GM12878 (cell line): ENCODE measurements around the gene OSGEP. TPM values are rescaled to one million over a fixed set of nuclear protein-coding genes. Genes with fewer than 3 reads are reported as not detected.

Experiments
- BRCA1 ChIP-seq: IDR thresholded peaks from 2 replicates; pipeline ENCODE4 v1.6.1; 2011; ENCODE audit warnings: low read depth, low read length, improper control_type of control experiment
- CHD4 ChIP-seq: fragments of 200-600 bp; sonication (generic); IDR thresholded peaks from 2 replicates; pipeline ENCODE4 v1.6.1; 2016; ENCODE audit warnings: mild to moderate bottlenecking
- CREB1 ChIP-seq: IDR thresholded peaks from 2 replicates; pipeline ENCODE4 v1.6.1; 2012; ENCODE audit warnings: low read depth, mild to moderate bottlenecking, inconsistent platforms
- EED ChIP-seq: sonication (generic); IDR thresholded peaks from 2 replicates; pipeline ENCODE4 v1.6.1; 2016; ENCODE audit warnings: antibody characterized with exemption, low read depth
- HCFC1 ChIP-seq: fragments of 150-350 bp; IDR thresholded peaks from 2 replicates; pipeline ENCODE4 v1.6.1; 2014; ENCODE audit warnings: low read length
- MYC ChIP-seq: IDR thresholded peaks from 2 replicates; pipeline ENCODE4 v1.6.1; 2011; ENCODE audit warnings: mild to moderate bottlenecking, low read length, moderate library complexity, inconsistent platforms; ENCODE audit not compliant: insufficient read depth, insufficient replicate concordance, insufficient read length, severe bottlenecking
- NR2C2 ChIP-seq: IDR thresholded peaks from 2 replicates; pipeline ENCODE4 v1.6.1; 2011; ENCODE audit warnings: borderline replicate concordance, low read depth; ENCODE audit not compliant: control insufficient read depth, insufficient read length
- RB1 ChIP-seq: fragments of 450-650 bp; formaldehyde crosslinking; IDR thresholded peaks from 2 replicates; pipeline ENCODE4 v1.6.1; 2017; ENCODE audit warnings: mild to moderate bottlenecking, borderline replicate concordance
- RFX5 ChIP-seq: IDR thresholded peaks from 2 replicates; pipeline ENCODE4 v1.6.1; 2011; ENCODE audit warnings: low read depth, low read length, improper control_type of control experiment
- SPI1 ChIP-seq: IDR thresholded peaks from 2 replicates; pipeline ENCODE4 v1.6.1; 2011; ENCODE audit warnings: low read depth, mild to moderate bottlenecking, low read length, moderate library complexity, borderline replicate concordance; ENCODE audit not compliant: insufficient read depth
- SUZ12 ChIP-seq: fragments of 200-600 bp; sonication (generic); IDR thresholded peaks from one replicate; pipeline ENCODE4 v1.6.1; 2018; ENCODE audit warnings: antibody characterized with exemption, mild to moderate bottlenecking; ENCODE audit not compliant: unreplicated experiment
- TARDBP ChIP-seq: IDR thresholded peaks from 2 replicates; pipeline ENCODE4 v1.6.1; 2016; ENCODE audit warnings: borderline replicate concordance
- TCF12 ChIP-seq: IDR thresholded peaks from 2 replicates; pipeline ENCODE4 v1.6.1; 2011; ENCODE audit warnings: low read depth, mild to moderate bottlenecking, low read length
- YBX1 ChIP-seq: fragments of 450-650 bp; IDR thresholded peaks from 2 replicates; pipeline ENCODE4 v1.6.1; 2016; ENCODE audit warnings: antibody characterized with exemption
- ZBED1 ChIP-seq: IDR thresholded peaks from 2 replicates; pipeline ENCODE4 v1.6.1; 2016; ENCODE audit warnings: borderline replicate concordance
- ZNF622 ChIP-seq: fragments of 450-650 bp; IDR thresholded peaks from 2 replicates; pipeline ENCODE4 v1.6.1; 2017; ENCODE audit warnings: mild to moderate bottlenecking, inconsistent platforms
- polyA plus RNA-seq, 11 experiments: library from polyadenylated mRNA; depleted of rRNA in 4 of 11; unstranded in 6 of 11; stranded (reverse) in 5 of 11; fragments of >200 nt; fragmentation: Nextera tagmentation in 4 of 11; fragmentation: Illumina TruSeq in 1 of 11; extraction: Ambion mirVana in 4 of 11; extraction: Trizol in 1 of 11; gene quantifications; 1 replicate in 1 of 11; 2 replicates in 10 of 11; pipeline versions ENCODE4 v1.2.1 to v1.2.3, GENCODE V29; 2011 to 2016; ENCODE audit warnings: inconsistent platforms in 2 of 11, missing spikeins in 2 of 11, low read depth in 1 of 11
- total RNA-seq, 4 experiments: library from RNA; depleted of rRNA in 3 of 4; stranded (reverse); fragments of >200 nt in 3 of 4; fragmentation: Illumina TruSeq in 1 of 4; extraction: Trizol in 1 of 4; gene quantifications; 2 replicates each; pipeline versions ENCODE4 v1.2.1 to v1.2.3, GENCODE V29; 2013 to 2021
- TF ChIP-seq, protein P1 (sequence below): fragments of 450-650 bp; IDR thresholded peaks from 2 replicates; pipeline ENCODE4 v1.6.1; 2018; ENCODE audit warnings: borderline replicate concordance, mild to moderate bottlenecking; ENCODE audit not compliant: partially characterized antibody
- TF ChIP-seq, protein P2 (sequence below): IDR thresholded peaks from 2 replicates; pipeline ENCODE4 v1.6.1; 2011; ENCODE audit warnings: low read depth, mild to moderate bottlenecking, low read length, moderate library complexity, borderline replicate concordance; ENCODE audit errors: extremely low read depth
- TF ChIP-seq, protein P3 (sequence below): IDR thresholded peaks from 2 replicates; pipeline ENCODE4 v1.6.1; 2012; ENCODE audit warnings: improper control_type of control experiment, low read depth, low read length; ENCODE audit not compliant: insufficient replicate concordance

OSGEP gene
- total and polyA plus RNA-seq, 10 of the 15 experiments (the other 5 are each of a cell fraction or from before 2014, with no cell fraction given): 47.8 to 88.9 (median 52.8) TPM

DNA sequence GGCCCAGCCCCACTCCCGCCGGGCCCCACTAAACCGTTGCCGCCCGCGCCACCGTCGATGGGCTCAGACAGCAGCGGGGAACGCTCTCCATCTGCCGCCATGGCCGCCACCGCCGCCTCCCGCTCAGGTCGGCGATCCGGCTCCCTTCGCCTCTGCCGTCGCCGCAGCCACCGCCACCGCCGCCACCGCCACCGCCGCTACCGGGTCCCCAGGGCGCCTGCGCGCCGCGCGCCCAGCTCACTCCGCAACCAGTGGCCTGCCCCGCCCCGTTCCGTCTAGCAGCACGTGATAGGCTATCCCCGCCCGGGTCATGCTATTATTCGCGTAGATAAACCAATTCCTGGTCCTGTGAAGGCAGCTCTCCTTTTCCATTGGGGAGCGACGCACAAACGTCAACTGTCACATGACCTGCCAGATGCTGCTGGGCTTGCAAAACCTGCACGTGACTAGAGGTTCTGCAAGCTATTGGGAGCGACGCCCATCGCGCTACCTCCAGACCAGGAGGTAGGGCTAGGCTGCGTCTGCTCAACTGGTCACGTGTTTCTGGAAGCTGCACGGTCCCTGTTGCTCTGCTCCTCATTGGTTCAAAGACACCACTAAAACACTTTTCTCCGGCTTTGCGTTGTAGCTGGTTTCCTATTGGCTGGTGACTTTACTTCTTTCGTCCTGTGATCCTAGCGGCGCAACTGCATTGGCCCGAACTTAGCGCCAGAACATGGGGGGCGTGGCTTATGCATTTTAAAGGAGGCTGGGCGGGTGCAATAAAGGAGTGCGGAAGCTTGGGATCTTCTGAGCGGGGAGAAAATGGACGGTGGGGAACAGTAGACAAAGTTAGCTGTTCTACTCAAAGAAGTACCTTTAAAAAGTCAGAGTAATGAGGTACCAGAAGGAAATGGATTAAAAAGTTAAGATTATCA, 6.9 kb upstream of the OSGEP start, which contains the start of gene PIP4P1 (continued):
- TF ChIP-seq, protein P1, sequence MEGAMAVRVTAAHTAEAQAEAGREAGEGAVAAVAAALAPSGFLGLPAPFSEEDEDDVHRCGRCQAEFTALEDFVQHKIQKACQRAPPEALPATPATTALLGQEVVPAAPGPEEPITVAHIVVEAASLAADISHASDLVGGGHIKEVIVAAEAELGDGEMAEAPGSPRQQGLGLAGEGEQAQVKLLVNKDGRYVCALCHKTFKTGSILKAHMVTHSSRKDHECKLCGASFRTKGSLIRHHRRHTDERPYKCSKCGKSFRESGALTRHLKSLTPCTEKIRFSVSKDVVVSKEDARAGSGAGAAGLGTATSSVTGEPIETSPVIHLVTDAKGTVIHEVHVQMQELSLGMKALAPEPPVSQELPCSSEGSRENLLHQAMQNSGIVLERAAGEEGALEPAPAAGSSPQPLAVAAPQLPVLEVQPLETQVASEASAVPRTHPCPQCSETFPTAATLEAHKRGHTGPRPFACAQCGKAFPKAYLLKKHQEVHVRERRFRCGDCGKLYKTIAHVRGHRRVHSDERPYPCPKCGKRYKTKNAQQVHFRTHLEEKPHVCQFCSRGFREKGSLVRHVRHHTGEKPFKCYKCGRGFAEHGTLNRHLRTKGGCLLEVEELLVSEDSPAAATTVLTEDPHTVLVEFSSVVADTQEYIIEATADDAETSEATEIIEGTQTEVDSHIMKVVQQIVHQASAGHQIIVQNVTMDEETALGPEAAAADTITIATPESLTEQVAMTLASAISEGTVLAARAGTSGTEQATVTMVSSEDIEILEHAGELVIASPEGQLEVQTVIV: no peak
- TF ChIP-seq BRCA1 (no peak), NR2C2 (no peak), SUZ12 (no peak), ZBED1 (no peak), CHD4 (no peak), EED (peak; percentile 61; the same call in 1 of the 2 replicates), YBX1 (no peak), HCFC1 (peak; percentile 41), ZNF622 (no peak), RB1 (peak; percentile 71; the same call in 1 of the 2 replicates), CREB1 (peak; percentile 92), RFX5 (peak; percentile 86), MYC (peak; percentile 84), TARDBP (peak; percentile 74; the same call in 1 of the 2 replicates), SPI1 (no peak), TCF12 (0 out of 2 replicates have a peak, but pooled peaks have one; percentile 15)
- TF ChIP-seq, protein P2, sequence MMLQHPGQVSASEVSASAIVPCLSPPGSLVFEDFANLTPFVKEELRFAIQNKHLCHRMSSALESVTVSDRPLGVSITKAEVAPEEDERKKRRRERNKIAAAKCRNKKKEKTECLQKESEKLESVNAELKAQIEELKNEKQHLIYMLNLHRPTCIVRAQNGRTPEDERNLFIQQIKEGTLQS: peak; percentile 95
- TF ChIP-seq, protein P3, sequence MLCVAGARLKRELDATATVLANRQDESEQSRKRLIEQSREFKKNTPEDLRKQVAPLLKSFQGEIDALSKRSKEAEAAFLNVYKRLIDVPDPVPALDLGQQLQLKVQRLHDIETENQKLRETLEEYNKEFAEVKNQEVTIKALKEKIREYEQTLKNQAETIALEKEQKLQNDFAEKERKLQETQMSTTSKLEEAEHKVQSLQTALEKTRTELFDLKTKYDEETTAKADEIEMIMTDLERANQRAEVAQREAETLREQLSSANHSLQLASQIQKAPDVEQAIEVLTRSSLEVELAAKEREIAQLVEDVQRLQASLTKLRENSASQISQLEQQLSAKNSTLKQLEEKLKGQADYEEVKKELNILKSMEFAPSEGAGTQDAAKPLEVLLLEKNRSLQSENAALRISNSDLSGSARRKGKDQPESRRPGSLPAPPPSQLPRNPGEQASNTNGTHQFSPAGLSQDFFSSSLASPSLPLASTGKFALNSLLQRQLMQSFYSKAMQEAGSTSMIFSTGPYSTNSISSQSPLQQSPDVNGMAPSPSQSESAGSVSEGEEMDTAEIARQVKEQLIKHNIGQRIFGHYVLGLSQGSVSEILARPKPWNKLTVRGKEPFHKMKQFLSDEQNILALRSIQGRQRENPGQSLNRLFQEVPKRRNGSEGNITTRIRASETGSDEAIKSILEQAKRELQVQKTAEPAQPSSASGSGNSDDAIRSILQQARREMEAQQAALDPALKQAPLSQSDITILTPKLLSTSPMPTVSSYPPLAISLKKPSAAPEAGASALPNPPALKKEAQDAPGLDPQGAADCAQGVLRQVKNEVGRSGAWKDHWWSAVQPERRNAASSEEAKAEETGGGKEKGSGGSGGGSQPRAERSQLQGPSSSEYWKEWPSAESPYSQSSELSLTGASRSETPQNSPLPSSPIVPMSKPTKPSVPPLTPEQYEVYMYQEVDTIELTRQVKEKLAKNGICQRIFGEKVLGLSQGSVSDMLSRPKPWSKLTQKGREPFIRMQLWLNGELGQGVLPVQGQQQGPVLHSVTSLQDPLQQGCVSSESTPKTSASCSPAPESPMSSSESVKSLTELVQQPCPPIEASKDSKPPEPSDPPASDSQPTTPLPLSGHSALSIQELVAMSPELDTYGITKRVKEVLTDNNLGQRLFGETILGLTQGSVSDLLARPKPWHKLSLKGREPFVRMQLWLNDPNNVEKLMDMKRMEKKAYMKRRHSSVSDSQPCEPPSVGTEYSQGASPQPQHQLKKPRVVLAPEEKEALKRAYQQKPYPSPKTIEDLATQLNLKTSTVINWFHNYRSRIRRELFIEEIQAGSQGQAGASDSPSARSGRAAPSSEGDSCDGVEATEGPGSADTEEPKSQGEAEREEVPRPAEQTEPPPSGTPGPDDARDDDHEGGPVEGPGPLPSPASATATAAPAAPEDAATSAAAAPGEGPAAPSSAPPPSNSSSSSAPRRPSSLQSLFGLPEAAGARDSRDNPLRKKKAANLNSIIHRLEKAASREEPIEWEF: no peak
